OCI-LY3 (cell line): ENCODE measurements around the gene JOSD1.

ENCODE experiments used
- H2AFZ ChIP-seq: fragments of 200-600, 300-600 bp; shearing (Covaris generic); 2 replicates; pipeline ENCODE4 v1.6.0; 2014; ENCODE audit warnings: antibody characterized with exemption, low read depth, low read length
- H3K27ac ChIP-seq: fragments of 200-600, 300-600 bp; sonication (generic); 2 replicates; pipeline ENCODE4 v1.5.1; 2014; ENCODE audit warnings: mild to moderate bottlenecking, low read length, moderate library complexity, mixed read lengths
- H3K27me3 ChIP-seq: fragments of 200-600, 300-600 bp; sonication (generic); 2 replicates; pipeline ENCODE4 v1.6.1; 2014; ENCODE audit warnings: low read depth, low read length, mixed read lengths
- H3K36me3 ChIP-seq: fragments of 200-600, 300-600 bp; sonication (generic); replicated peaks from 2 replicates; pipeline ENCODE3; 2014; ENCODE audit warnings: low read depth, low read length, mixed read lengths
- H3K4me1 ChIP-seq: fragments of 300-600, 200-600 bp; sonication (generic); 2 replicates; pipeline ENCODE4 v1.6.1; 2014; ENCODE audit warnings: low read length, mixed read lengths
- H3K4me2 ChIP-seq: fragments of 200-600, 300-600 bp; sonication (generic); 2 replicates; pipeline ENCODE4 v1.6.1; 2014; ENCODE audit warnings: low read length, mixed read lengths
- H3K4me3 ChIP-seq: fragments of 300-600, 200-600 bp; sonication (generic); 2 replicates; pipeline ENCODE4 v1.5.1; 2014; ENCODE audit warnings: antibody characterized with exemption, mild to moderate bottlenecking, low read length, moderate library complexity
- H3K79me2 ChIP-seq: fragments of 300-600, 200-600 bp; shearing (Covaris generic); 2 replicates; pipeline ENCODE4 v1.6.1; 2014; ENCODE audit warnings: mild to moderate bottlenecking, low read length, mixed read lengths
- H3K9ac ChIP-seq: fragments of 300-600, 200-600 bp; shearing (Covaris generic); 2 replicates; pipeline ENCODE4 v1.6.0; 2014; ENCODE audit warnings: mild to moderate bottlenecking, low read length, moderate library complexity
- H3K9me3 ChIP-seq: fragments of 200-600, 300-600 bp; shearing (Covaris generic); 2 replicates; pipeline ENCODE4 v1.6.1; 2014; ENCODE audit warnings: low read length, mixed read lengths; ENCODE audit not compliant: insufficient read depth
- H4K20me1 ChIP-seq: fragments of 200-600, 300-600 bp; sonication (generic); 2 replicates; pipeline ENCODE4 v1.6.1; 2016; ENCODE audit warnings: low read length, mixed read lengths; ENCODE audit not compliant: insufficient read depth
- EZH2phosphoT487 ChIP-seq: fragments of 200-600 bp; shearing (Covaris generic); IDR thresholded peaks from 2 replicates; pipeline ENCODE4 v1.6.1; 2018; ENCODE audit warnings: antibody characterized with exemption, mixed run types, low read depth
- TF ChIP-seq, protein P1 (sequence below): fragments of 200-600, 300-600 bp; sonication (generic); IDR thresholded peaks from 2 replicates; pipeline ENCODE4 v1.5.1; 2014; ENCODE audit warnings: antibody characterized with exemption, low read length, low read depth

Gene JOSD1

GRCh38 chr22:38732251-38732815 lies 31.6 kb upstream of the JOSD1 start:
- Histone ChIP-seq H3K9ac (no peak overlapping the region), H3K4me1 (no peaks in the 10 kb centered on the region), H3K9me3 (no peaks in the 10 kb centered on the region), H3K4me2 (no peak overlapping the region), H3K4me3 (no peak overlapping the region), H3K36me3 (peaks cover 85% of the 10 kb centered on the region), H3K27me3 (no peaks in the 10 kb centered on the region), H3K79me2 (no peaks in the 10 kb centered on the region), H3K27ac (no peak overlapping the region), H2AFZ (no peak overlapping the region), H4K20me1 (peaks cover 10% of the 10 kb centered on the region; the same call in 1 of the 2 replicates)
- no peak for TF ChIP-seq EZH2phosphoT487
- TF ChIP-seq, protein P1, sequence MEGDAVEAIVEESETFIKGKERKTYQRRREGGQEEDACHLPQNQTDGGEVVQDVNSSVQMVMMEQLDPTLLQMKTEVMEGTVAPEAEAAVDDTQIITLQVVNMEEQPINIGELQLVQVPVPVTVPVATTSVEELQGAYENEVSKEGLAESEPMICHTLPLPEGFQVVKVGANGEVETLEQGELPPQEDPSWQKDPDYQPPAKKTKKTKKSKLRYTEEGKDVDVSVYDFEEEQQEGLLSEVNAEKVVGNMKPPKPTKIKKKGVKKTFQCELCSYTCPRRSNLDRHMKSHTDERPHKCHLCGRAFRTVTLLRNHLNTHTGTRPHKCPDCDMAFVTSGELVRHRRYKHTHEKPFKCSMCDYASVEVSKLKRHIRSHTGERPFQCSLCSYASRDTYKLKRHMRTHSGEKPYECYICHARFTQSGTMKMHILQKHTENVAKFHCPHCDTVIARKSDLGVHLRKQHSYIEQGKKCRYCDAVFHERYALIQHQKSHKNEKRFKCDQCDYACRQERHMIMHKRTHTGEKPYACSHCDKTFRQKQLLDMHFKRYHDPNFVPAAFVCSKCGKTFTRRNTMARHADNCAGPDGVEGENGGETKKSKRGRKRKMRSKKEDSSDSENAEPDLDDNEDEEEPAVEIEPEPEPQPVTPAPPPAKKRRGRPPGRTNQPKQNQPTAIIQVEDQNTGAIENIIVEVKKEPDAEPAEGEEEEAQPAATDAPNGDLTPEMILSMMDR: no peak

DNA sequence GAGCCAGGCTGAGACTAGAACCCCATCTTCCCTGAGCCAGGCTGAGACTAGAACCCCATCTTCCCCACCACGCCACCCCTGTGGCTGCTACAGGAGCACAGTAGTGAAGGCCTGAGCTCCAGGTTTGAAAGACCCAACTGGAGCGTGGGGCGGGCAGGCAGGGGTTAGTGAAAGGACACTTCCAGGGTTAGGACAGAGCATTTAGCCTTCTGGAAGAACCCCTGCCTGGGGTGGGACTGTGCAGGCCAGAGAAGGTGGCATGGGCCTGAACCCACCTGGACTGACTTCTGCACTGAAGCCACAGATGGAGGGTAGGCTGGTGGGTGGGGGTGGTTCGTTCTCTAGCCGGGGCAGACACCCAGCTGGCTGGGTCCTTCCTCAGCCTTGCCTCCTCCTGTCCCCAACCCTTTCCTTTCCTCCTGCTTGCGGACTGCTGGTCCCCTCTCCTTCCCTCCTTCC lies 31.0 kb upstream of the JOSD1 start:
- peaks cover 86% of the 10 kb centered on the region for H3K36me3 ChIP-seq

GRCh38 chr22:38730411-38730871 lies 29.7 kb upstream of the JOSD1 start:
- Histone ChIP-seq H3K4me1 (no peaks in the 10 kb centered on the region), H3K9ac (no peak overlapping the region), H3K4me3 (no peak overlapping the region), H3K27ac (no peak overlapping the region), H2AFZ (no peak overlapping the region), H3K36me3 (peaks cover 87% of the 10 kb centered on the region), H3K4me2 (no peak overlapping the region), H3K79me2 (no peaks in the 10 kb centered on the region), H3K27me3 (no peaks in the 10 kb centered on the region), H3K9me3 (no peaks in the 10 kb centered on the region), H4K20me1 (peaks cover 10% of the 10 kb centered on the region; the same call in 1 of the 2 replicates)
- TF ChIP-seq, protein P1: no peak
- TF ChIP-seq EZH2phosphoT487: no peak

More for the DNA sequence above, 31.0 kb upstream of the JOSD1 start:
- Histone ChIP-seq H3K9me3 (no peaks in the 10 kb centered on the region), H3K27ac (no peak overlapping the region), H3K9ac (no peak overlapping the region), H2AFZ (no peak overlapping the region), H3K4me1 (no peaks in the 10 kb centered on the region), H3K79me2 (no peaks in the 10 kb centered on the region), H3K27me3 (no peaks in the 10 kb centered on the region), H4K20me1 (peaks cover 10% of the 10 kb centered on the region; the same call in 1 of the 2 replicates), H3K4me2 (no peak overlapping the region), H3K4me3 (no peak overlapping the region)
- TF ChIP-seq, protein P1: no peak
- TF ChIP-seq EZH2phosphoT487: no peak

- Histone ChIP-seq H2AFZ (no peak overlapping the region), H3K4me3 (no peak overlapping the region), H3K36me3 (peaks cover 87% of the 10 kb centered on the region), H4K20me1 (peaks cover 10% of the 10 kb centered on the region; the same call in 1 of the 2 replicates), H3K27ac (no peak overlapping the region), H3K9ac (no peak overlapping the region), H3K79me2 (no peaks in the 10 kb centered on the region), H3K4me2 (no peak overlapping the region), H3K4me1 (no peaks in the 10 kb centered on the region), H3K9me3 (no peaks in the 10 kb centered on the region), H3K27me3 (no peaks in the 10 kb centered on the region)
- TF ChIP-seq EZH2phosphoT487: no peak
- TF ChIP-seq, protein P1: no peak
Measured at GRCh38 chr22:38729946-38730345, 29.2 kb upstream of the JOSD1 start.
